ENCODE measurements around the gene SLC35D1. TPM values are rescaled to one million over a fixed set of nuclear protein-coding genes. Genes with fewer than 3 reads are reported as not detected.
"Not testable (repeated sequence)": the region's sequence is repeated elsewhere in the genome, so short reads cannot be mapped to it uniquely, and the experiment has no call there.

The SLC35D1 gene
- total RNA-seq: 1 to 10 TPM; 9.3 to 9.5 TPM
- long read RNA-seq, donor 1, full-length matches to known transcripts: 1 of 3 reads
- long read RNA-seq, donor 1, partial matches to known transcripts: 1 of 3 reads
- long read RNA-seq, donor 1, other reads (novel, unspliced or antisense): 1 of 3 reads
- long read RNA-seq, donor 2, full-length matches to known transcripts: 3 of 3 reads
- long read RNA-seq, donor 2, partial matches to known transcripts: 0 of 3 reads
- long read RNA-seq, donor 2, other reads (novel, unspliced or antisense): 0 of 3 reads

GRCh38 chr1:67053785-67054772, at the start of gene SLC35D1:
SLC35D1 (minus strand) TSS chr1:67054148; CDS start chr1:67054013, 135 bp downstream.
- intact Hi-C loops (cut with DNase I): no loop called here
- DNase-seq (ENCODE audit: low spot score): peak; percentile 93

- DNase-seq (ENCODE audit: low spot score): no peak
- intact Hi-C loops (cut with DNase I): no loop called here
Measured at GRCh38 chr1:67103548-67103947, 49.6 kb upstream of the SLC35D1 start.

- no peak for DNase-seq (ENCODE audit: low spot score)
- intact Hi-C loops (cut with DNase I): no loop called here
Measured at GRCh38 chr1:67100833-67101232, 46.9 kb upstream of the SLC35D1 start.

DNA sequence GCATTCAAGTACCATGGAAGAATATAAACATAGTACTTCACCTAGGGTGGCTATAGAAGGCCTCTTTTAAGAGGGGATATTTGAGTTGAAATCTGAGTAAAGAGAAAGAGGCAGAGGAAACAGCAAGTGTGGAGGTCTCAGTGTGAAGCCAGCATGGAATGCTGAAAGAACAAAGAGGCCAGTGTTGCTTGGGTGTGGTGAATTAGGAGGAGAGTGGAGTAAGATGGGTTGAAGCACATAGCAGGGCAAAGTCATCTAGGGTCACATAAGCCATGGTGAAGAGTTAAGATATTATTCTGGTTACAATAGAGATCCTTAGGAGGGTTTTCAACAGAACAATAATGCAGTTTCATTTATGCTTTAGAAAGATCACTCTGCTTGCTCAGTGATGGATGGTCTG, 43.4 kb upstream of the SLC35D1 start:
- intact Hi-C loops (cut with DNase I): no loop called here
- DNase-seq (ENCODE audit: low spot score): no peak

GRCh38 chr1:67094191-67094590, 40.2 kb upstream of the SLC35D1 start:
- intact Hi-C loops (cut with DNase I): no loop called here
- no peak for DNase-seq (ENCODE audit: low spot score)

DNA sequence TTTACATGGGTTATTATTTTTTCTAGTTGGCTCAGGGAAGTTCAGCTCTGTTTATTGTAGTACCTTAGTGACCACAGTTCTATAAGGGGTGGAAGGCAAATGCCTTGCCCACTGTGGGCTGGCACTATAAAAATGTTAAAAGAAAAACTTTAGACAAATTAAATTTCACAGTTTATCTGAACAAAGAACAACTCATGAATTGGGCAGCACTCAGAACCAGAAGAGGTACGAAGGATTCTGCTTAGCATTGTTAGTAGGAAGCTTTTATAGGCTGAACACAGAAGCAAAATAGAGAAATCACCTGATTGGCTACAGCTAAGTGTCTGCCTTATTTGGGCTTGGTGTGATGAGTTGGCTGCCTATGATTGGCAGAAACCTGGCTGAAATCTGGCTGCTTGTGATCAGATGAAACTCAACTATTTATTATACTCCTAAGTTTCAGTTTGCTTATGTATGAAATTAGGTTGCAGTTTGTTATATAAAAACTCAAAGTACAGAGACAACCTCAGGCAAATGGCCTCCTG, 35.8 kb upstream of the SLC35D1 start:
- DNase-seq (ENCODE audit: low spot score): no peak
- intact Hi-C loops (cut with DNase I): no loop called here

- intact Hi-C loops (cut with DNase I): no loop called here
Measured at GRCh38 chr1:67088440-67088839, 34.5 kb upstream of the SLC35D1 start.

GRCh38 chr1:67085326-67085725, 31.4 kb upstream of the SLC35D1 start:
- no peak for DNase-seq (ENCODE audit: low spot score)
- intact Hi-C loops (cut with DNase I): no loop called here

More at GRCh38 chr1:67088440-67088839, 34.5 kb upstream of the SLC35D1 start:
- DNase-seq (ENCODE audit: low spot score): no peak

- intact Hi-C loops (cut with DNase I): no loop called here
- DNase-seq (ENCODE audit: low spot score): no peak
Measured at GRCh38 chr1:67084765-67085318, 30.9 kb upstream of the SLC35D1 start.

- no peak for DNase-seq (ENCODE audit: low spot score)
- intact Hi-C loops (cut with DNase I): no loop called here
Measured at GRCh38 chr1:67078291-67078690, 24.3 kb upstream of the SLC35D1 start.

DNA sequence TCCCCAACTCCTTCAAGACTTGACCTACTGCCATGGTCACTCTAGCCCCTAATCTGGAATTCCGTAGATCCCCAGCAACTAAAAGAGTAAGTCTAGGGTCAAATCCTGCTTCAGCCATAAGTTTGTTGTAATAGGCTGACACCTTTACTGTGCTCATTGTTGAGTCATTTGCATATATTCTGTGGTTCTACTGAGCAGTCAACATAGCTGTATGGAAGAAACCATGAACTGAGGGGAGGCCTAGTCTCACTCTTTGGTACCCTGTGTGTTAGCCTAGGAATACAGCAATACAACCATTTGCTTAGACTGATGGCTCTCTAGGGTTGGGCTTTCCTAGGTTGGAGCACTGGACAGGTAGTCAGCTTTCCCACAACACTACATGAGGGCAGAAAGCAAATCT, 23.6 kb upstream of the SLC35D1 start:
- no peak for DNase-seq (ENCODE audit: low spot score)
- intact Hi-C loops (cut with DNase I): no loop called here

DNA sequence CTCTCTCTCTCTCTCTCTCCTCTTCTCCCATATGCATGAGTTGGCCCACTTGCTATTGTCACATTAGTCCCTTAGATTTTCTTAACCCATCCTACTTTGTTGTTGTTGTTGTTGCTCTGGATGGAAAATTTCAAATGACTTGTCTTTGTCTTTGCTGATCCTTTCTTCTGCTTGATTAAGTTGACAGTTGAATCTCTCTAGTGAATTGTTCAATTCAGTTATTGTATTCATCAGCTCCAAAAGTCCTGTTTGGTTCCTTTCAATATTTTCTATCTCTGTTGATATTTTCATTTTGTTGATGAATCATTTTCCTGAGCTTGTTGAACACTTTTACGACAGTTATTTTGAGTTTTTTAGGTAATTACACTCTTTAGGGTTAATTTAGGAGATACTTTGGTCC, 18.8 kb upstream of the SLC35D1 start:
- DNase-seq (ENCODE audit: low spot score): no peak
- intact Hi-C loops (cut with DNase I): no loop called here

- intact Hi-C loops (cut with DNase I); DNase-seq (ENCODE audit: low spot score): not testable (repeated sequence)
Measured at GRCh38 chr1:67067655-67068054, 13.7 kb upstream of the SLC35D1 start.

DNA sequence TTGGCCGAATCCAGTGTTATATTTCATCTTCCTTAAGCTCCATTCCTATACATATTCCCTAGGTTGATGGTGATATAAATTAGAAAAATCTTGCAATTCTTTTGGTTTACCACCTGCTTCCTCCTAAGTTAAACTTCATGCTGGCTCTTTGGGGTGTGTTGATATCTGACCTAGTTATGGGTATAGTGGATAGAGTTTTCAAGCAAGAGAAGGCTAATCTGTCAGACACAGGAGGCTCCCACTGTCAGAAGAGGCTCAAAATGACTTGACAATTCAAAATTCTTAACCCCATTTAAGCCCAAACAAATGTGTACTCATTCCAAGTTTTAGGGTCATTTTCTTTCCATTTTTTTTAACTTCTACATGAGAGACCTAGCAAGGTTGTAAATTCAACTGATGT, 8.5 kb upstream of the SLC35D1 start:
- intact Hi-C loops (cut with DNase I): no loop called here
- no peak for DNase-seq (ENCODE audit: low spot score)

- no peak for DNase-seq (ENCODE audit: low spot score)
- intact Hi-C loops (cut with DNase I): no loop called here
Measured at GRCh38 chr1:67061266-67061665, 7.3 kb upstream of the SLC35D1 start.

- intact Hi-C loops (cut with DNase I): no loop called here
- DNase-seq (ENCODE audit: low spot score): no peak
Measured at GRCh38 chr1:67060811-67061218, 6.9 kb upstream of the SLC35D1 start.

DNA sequence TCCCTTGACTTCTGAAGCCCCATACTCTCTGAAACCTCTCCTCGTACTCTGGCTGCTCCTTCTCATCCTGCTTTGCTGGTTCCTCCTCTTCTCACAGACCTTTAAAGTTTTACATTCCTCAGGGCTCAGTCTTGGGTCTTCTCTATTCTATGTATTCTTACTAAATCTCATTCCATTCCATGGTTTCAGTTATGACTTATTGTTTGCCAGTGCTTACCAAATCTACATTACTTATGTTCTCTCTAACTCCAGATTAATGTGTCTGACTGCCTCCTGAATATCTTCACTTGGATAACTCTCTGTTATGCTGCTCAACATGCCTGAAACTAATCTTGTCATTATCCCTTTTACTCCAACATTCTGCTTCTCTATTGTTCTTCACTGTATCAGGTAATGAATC, 5.4 kb upstream of the SLC35D1 start:
- DNase-seq (ENCODE audit: low spot score): no peak
- intact Hi-C loops (cut with DNase I): no loop called here

DNA sequence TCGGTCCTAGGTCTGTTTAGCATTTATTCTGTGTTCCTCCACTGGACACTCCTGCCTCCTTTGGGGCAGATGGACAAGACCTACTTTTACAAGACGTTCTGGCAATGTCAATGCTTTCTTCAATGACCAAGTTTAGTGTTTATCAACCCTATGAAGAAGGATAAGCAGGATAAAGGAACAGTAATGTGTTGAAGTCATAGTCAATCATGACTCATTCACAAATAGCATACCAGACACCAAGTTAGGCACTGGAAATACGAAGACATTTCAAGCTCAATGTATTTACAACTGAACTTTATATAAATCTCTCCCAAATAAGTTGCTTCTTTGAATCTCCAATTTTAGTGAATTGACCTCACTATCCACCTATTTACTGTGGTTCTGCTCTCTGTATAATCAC, 4.8 kb upstream of the SLC35D1 start:
- no peak for DNase-seq (ENCODE audit: low spot score)
- intact Hi-C loops (cut with DNase I): no loop called here

- intact Hi-C loops (cut with DNase I): no loop called here
- no peak for DNase-seq (ENCODE audit: low spot score)
Measured at GRCh38 chr1:67058242-67058641, 4.3 kb upstream of the SLC35D1 start.

DNA sequence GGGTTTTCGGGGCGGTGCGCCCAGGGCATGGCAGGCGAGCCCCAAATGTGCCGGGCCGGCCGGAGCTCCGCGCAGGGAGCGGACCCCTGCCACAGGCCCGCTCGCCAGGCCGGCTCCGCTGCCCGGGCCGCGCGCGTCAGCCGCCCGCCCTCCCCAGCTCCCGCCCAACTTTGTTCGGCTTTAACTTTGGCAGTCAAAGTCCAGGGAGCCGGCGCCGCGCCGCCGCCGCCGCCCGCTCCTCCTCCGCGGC, 488 bp downstream of the SLC35D1 start:
- intact Hi-C loops (cut with DNase I): no loop called here
- no peak for DNase-seq (ENCODE audit: low spot score)
